HS-27A (cell line): ENCODE data around the gene ZNF684.
"Not testable (repeated sequence)": the region's sequence is repeated elsewhere in the genome, so short reads cannot be mapped to it uniquely, and the experiment has no call there.

ENCODE experiments used
- DNase-seq: peaks from one replicate; pipeline ENCODE4 v3.0.0-alpha.2; 2012; ENCODE audit warnings: low read depth, missing footprints

Gene ZNF684

GRCh38 chr1:40574805-40575204, 43.4 kb downstream of the ZNF684 start:
- not testable (repeated sequence) for DNase-seq

GRCh38 chr1:40575336-40575735, 43.9 kb downstream of the ZNF684 start:
- DNase-seq = no peak

GRCh38 chr1:40582116-40582515, 50.7 kb downstream of the ZNF684 start:
- DNase-seq = no peak

- no peak for DNase-seq
Measured at GRCh38 chr1:40583980-40584379, 52.5 kb downstream of the ZNF684 start.

GRCh38 chr1:40588586-40588985, 57.1 kb downstream of the ZNF684 start:
- no peak for DNase-seq

GRCh38 chr1:40592107-40592803, 60.8 kb downstream of the ZNF684 start:
- DNase-seq = no peak

- DNase-seq = no peak
Measured at GRCh38 chr1:40593449-40594186, 62.2 kb downstream of the ZNF684 start.

- DNase-seq = no peak
Measured at GRCh38 chr1:40594187-40594531, 62.7 kb downstream of the ZNF684 start.

- no peak for DNase-seq
Measured at GRCh38 chr1:40595623-40596022, 64.2 kb downstream of the ZNF684 start.
